CD14-positive monocyte (primary cell): ENCODE results near the gene SIPA1. TPM values are rescaled to one million over a fixed set of nuclear protein-coding genes. Genes with fewer than 3 reads are reported as not detected.
A peak's percentile ranks its signal among the peaks of the same experiment; 100 is the strongest.

ENCODE experiments used
- DNase-seq, 3 donors: peaks; one replicate each; pipeline ENCODE4 v3.0.0-alpha.2; 2011 to 2022
- H2AFZ ChIP-seq: 2 replicates; pipeline ENCODE4 v1.6.0; 2012; ENCODE audit warnings: mild to moderate bottlenecking, low read depth, low read length, inconsistent platforms; ENCODE audit not compliant: insufficient read depth, poor library complexity, severe bottlenecking
- H3K27ac ChIP-seq, 2 donors: 1 replicate in 1 of 2; 2 replicates in 1 of 2; pipeline ENCODE4 v1.5.1; 2012 to 2013; ENCODE audit warnings: low read length in 2 of 2, control low read depth in 1 of 2, inconsistent platforms in 1 of 2, low read depth in 1 of 2, mild to moderate bottlenecking in 1 of 2
- H3K27me3 ChIP-seq, 2 donors: one replicate each; pipeline versions ENCODE4 v1.6.0 to v1.6.1; 2011 to 2013; ENCODE audit warnings: low read length in 2 of 2; ENCODE audit not compliant: control insufficient read depth in 2 of 2, insufficient read depth in 2 of 2
- H3K36me3 ChIP-seq, 2 donors: replicated peaks in 1 of 2; 1 replicate in 1 of 2; 2 replicates in 1 of 2; pipeline versions ENCODE4 v1.5.1 to v1.6.1; 2012 to 2013; ENCODE audit warnings: low read length in 2 of 2, control low read depth in 1 of 2, inconsistent platforms in 1 of 2, mild to moderate bottlenecking in 1 of 2; ENCODE audit not compliant: insufficient read depth in 2 of 2, control insufficient read depth in 1 of 2
- H3K4me1 ChIP-seq, 2 donors: 1 replicate in 1 of 2; 2 replicates in 1 of 2; pipeline versions ENCODE4 v1.5.1 to v1.6.1; 2012 to 2013; ENCODE audit warnings: low read length in 2 of 2, control low read depth in 1 of 2, inconsistent platforms in 1 of 2, mild to moderate bottlenecking in 1 of 2, moderate library complexity in 1 of 2; ENCODE audit not compliant: insufficient read depth in 2 of 2, control insufficient read depth in 1 of 2
- H3K4me2 ChIP-seq: replicated peaks from 2 replicates; pipeline ENCODE3; 2012; ENCODE audit warnings: low read length, moderate library complexity, mild to moderate bottlenecking; ENCODE audit not compliant: poor library complexity, severe bottlenecking; ENCODE audit errors: extremely low read depth
- H3K4me3 ChIP-seq, 3 experiments: fragments of 200-600 bp in 1 of 3; sonication (generic) in 1 of 3; replicated peaks in 1 of 3; 1 replicate in 2 of 3; 2 replicates in 1 of 3; pipeline ENCODE4 v1.5.1; 2011 to 2013; ENCODE audit warnings: low read length in 3 of 3, mild to moderate bottlenecking in 3 of 3, control low read depth in 2 of 3, low read depth in 2 of 3, inconsistent platforms in 1 of 3, moderate library complexity in 1 of 3
- H3K79me2 ChIP-seq: 2 replicates; pipeline ENCODE4 v1.6.0; 2012; ENCODE audit warnings: mild to moderate bottlenecking, control low read depth, inconsistent platforms, low read length, moderate library complexity; ENCODE audit not compliant: insufficient read depth
- H3K9ac ChIP-seq: 2 replicates; pipeline ENCODE4 v1.6.0; 2017; ENCODE audit warnings: low read length, mild to moderate bottlenecking; ENCODE audit not compliant: insufficient read depth, poor library complexity, severe bottlenecking
- H3K9me3 ChIP-seq, 2 donors: replicated peaks in 1 of 2; 1 replicate in 1 of 2; 2 replicates in 1 of 2; pipeline versions ENCODE4 v1.5.1 to v1.6.1; 2012 to 2013; ENCODE audit warnings: low read length in 2 of 2, control low read depth in 1 of 2; ENCODE audit not compliant: control insufficient read depth in 1 of 2, insufficient read depth in 1 of 2
- H4K20me1 ChIP-seq: 2 replicates; pipeline ENCODE4 v1.6.0; 2012; ENCODE audit warnings: mild to moderate bottlenecking, low read length, control low read depth, moderate library complexity; ENCODE audit not compliant: insufficient read depth
- H3K27ac Mint-ChIP-seq, 7 donors: one replicate each; pipeline ENCODE4 v1.8.0; 2020; ENCODE audit warnings: mild to moderate bottlenecking in 7 of 7, mixed read lengths in 7 of 7, moderate library complexity in 6 of 7, inconsistent platforms in 2 of 7
- H3K27me3 Mint-ChIP-seq, 3 donors: one replicate each; pipeline ENCODE4 v1.8.0; 2021 to 2022; ENCODE audit warnings: low read depth in 3 of 3, mild to moderate bottlenecking in 3 of 3, mixed read lengths in 3 of 3, moderate library complexity in 3 of 3, inconsistent platforms in 1 of 3
- H3K36me3 Mint-ChIP-seq, 2 donors: one replicate each; pipeline ENCODE4 v1.8.0; 2020; ENCODE audit warnings: mixed read lengths in 2 of 2, inconsistent platforms in 1 of 2, mild to moderate bottlenecking in 1 of 2
- H3K4me1 Mint-ChIP-seq: one replicate; pipeline ENCODE4 v1.8.0; 2020; ENCODE audit warnings: mild to moderate bottlenecking, mixed read lengths
- H3K4me3 Mint-ChIP-seq, 2 donors: one replicate each; pipeline ENCODE4 v1.8.0; 2020; ENCODE audit warnings: mild to moderate bottlenecking in 2 of 2, mixed read lengths in 2 of 2, moderate library complexity in 1 of 2
- H3K9me3 Mint-ChIP-seq, 7 donors: one replicate each; pipeline ENCODE4 v1.8.0; 2020 to 2022; ENCODE audit warnings: mixed read lengths in 7 of 7, mild to moderate bottlenecking in 6 of 7, moderate library complexity in 6 of 7, inconsistent platforms in 2 of 7
- WGBS: methylation state at CpG from one replicate; pipeline ENCODE4 v1.1.5; 2013; ENCODE audit warnings: missing lambda C conversion rate; ENCODE audit not compliant: insufficient coverage; 5-methylcytosine and 5-hydroxymethylcytosine counted together
- intact Hi-C, 2 donors: fragments of 100-400 bp; cut with micrococcal nuclease; formaldehyde crosslinking; loops; one replicate each; pipeline versions ENCODE4 v1.15.0 to v1.15.1; 2023
- polyA plus RNA-seq, 3 donors: library from polyadenylated mRNA; depleted of rRNA in 1 of 3; unstranded in 2 of 3; stranded (reverse) in 1 of 3; fragments of 300-500 nt in 2 of 3; fragments of >200 nt in 1 of 3; fragmentation: Illumina TruSeq in 2 of 3; gene quantifications; 1 replicate in 2 of 3; 2 replicates in 1 of 3; pipeline ENCODE4 v1.2.3, GENCODE V29; 2012 to 2021
- TF ChIP-seq, protein P1 (sequence below): fragments of 200-600 bp; IDR thresholded peaks from one replicate; pipeline ENCODE4 v1.8.0; 2022; ENCODE audit warnings: antibody characterized with exemption, mild to moderate bottlenecking

SIPA1 gene
- polyA plus RNA-seq, 3 donors: 83.4 to 110 (median 86.5) TPM

DNA sequence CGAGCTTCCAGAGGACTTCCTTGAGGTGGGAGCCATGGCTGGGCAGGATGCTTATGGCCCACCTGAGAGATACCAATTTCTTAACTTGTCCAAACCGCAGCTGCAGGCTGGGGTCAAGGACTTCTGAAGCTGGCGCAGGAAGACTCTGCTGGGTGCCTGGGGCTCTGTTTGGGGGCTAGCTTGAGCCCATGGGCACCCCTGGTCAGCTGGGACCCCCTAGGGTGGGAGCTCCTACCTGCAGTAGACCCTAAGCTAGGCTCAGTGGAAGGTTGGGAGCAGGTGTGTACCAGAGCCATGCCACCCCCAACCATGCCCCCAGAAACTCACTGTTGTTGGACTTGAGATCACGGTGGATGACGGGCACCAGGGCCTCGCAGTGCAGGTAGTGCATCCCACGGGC, 25.2 kb upstream of the SIPA1 start:
- 37% methylated on average over 7 of the region's 7 CpGs for WGBS
- H3K9me3 ChIP-seq: no peaks in the 10 kb centered on the region
- DNase-seq: no peak
- peaks cover 37 to 39% of the 10 kb centered on the region in 2 donors for H3K36me3 ChIP-seq
- Mint-ChIP-seq H3K27me3 (no peaks in the 10 kb centered on the region), H3K9me3 (peaks cover 0 to 2% (median 0%) of the 10 kb centered on the region in 7 donors), H3K36me3 (peaks cover 40 to 59% of the 10 kb centered on the region in 2 donors), H3K4me1 (peaks cover 53% of the 10 kb centered on the region), H3K4me3 (peak overlapping the region; percentile 89 to 96), H3K27ac (peak overlapping the region; percentile 88 to 99 (median 96))
- H2AFZ ChIP-seq: no peak overlapping the region
- H3K4me1 ChIP-seq: peaks cover 50 to 69% of the 10 kb centered on the region in 2 donors
- H3K4me3 ChIP-seq: peak overlapping the region; percentile 72 to 96 (median 93)
- peaks cover 96% of the 10 kb centered on the region for H3K79me2 ChIP-seq
- peak overlapping the region; percentile 99 for H3K4me2 ChIP-seq
- TF ChIP-seq, protein P1, sequence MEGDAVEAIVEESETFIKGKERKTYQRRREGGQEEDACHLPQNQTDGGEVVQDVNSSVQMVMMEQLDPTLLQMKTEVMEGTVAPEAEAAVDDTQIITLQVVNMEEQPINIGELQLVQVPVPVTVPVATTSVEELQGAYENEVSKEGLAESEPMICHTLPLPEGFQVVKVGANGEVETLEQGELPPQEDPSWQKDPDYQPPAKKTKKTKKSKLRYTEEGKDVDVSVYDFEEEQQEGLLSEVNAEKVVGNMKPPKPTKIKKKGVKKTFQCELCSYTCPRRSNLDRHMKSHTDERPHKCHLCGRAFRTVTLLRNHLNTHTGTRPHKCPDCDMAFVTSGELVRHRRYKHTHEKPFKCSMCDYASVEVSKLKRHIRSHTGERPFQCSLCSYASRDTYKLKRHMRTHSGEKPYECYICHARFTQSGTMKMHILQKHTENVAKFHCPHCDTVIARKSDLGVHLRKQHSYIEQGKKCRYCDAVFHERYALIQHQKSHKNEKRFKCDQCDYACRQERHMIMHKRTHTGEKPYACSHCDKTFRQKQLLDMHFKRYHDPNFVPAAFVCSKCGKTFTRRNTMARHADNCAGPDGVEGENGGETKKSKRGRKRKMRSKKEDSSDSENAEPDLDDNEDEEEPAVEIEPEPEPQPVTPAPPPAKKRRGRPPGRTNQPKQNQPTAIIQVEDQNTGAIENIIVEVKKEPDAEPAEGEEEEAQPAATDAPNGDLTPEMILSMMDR: no peak
- peak overlapping the region; percentile 92 for H3K9ac ChIP-seq
- no peaks in the 10 kb centered on the region for H3K27me3 ChIP-seq
- peak overlapping the region; percentile 94 to 96 for H3K27ac ChIP-seq
- intact Hi-C loops: loop anchor here (5.0 to 10.0 kb wide), 3 partner anchors 35 to 70 kb away; partner anchors contain the start of gene EHBP1L1 (in 1 of the 2)
- H4K20me1 ChIP-seq: peaks cover 83% of the 10 kb centered on the region

DNA sequence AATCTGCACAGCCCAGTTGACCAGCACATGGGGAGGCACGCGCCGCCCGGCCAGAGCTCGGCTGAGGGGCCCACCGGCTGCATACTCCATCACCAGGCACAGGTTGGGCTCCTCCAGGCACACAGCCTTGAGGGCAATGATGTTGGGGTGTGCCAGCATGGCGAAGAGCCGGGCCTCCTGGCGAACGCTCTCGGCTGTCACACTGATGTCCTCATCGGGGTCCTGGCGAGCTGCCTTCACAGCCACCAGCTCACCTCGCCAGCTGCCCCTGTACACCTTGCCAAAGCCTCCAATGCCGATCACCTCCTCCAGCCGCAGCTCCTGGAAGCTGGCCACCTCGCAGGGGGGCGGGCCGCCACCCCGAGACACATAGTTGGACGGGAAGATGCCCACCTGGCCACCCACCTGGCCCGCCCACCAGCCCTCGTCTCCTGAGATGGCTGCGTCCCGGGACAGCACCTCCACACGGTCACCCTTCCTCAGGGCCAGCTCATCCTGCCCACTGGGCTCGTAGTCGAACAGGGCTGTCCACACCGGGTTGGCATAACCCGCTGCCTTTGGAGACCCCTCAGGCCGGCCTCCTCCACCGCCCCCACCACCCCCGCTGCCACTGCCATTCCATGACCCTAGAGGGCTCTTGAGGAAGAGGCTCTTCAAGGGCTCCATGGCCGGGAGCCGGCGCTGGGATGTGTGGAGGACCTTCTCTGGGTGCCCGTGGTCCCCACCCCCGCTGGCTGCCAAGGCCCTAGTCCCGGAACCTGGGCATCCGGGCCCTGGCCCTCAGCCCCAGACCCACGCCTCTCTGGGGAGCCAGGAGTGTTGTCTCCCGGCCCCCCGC, 24.6 kb upstream of the SIPA1 start:
- Histone ChIP-seq H3K36me3 (peaks cover 37 to 39% of the 10 kb centered on the region in 2 donors), H3K4me1 (peaks cover 50 to 69% of the 10 kb centered on the region in 2 donors), H4K20me1 (peaks cover 83% of the 10 kb centered on the region), H3K27me3 (no peaks in the 10 kb centered on the region), H3K9me3 (no peaks in the 10 kb centered on the region), H3K27ac (peak overlapping the region; percentile 94 to 96), H2AFZ (peak overlapping the region; percentile 38), H3K79me2 (peaks cover 96% of the 10 kb centered on the region), H3K4me2 (peak overlapping the region; percentile 99), H3K9ac (peak overlapping the region; percentile 92), H3K4me3 (peak overlapping the region; percentile 72 to 96 (median 93))
- H3K27me3 Mint-ChIP-seq: no peaks in the 10 kb centered on the region
- H3K9me3 Mint-ChIP-seq: peaks cover 0 to 2% (median 0%) of the 10 kb centered on the region in 7 donors
- peak overlapping the region; percentile 89 to 96 for H3K4me3 Mint-ChIP-seq
- WGBS: 11% methylated on average over 30 of the region's 43 CpGs
- intact Hi-C loops: loop anchor here (5.0 to 10.0 kb wide), 3 partner anchors 36 to 71 kb away; partner anchors contain the start of gene EHBP1L1 (in 1 of the 2)
- TF ChIP-seq, protein P1: no peak
- peaks cover 38 to 59% of the 10 kb centered on the region in 2 donors for H3K36me3 Mint-ChIP-seq
- H3K27ac Mint-ChIP-seq: peak overlapping the region; percentile 53 to 99 (median 97)
- peak in 1 of 3 donors; percentile 35 for DNase-seq
- peaks cover 53% of the 10 kb centered on the region for H3K4me1 Mint-ChIP-seq
